Amniotic stem cell (primary cell): ENCODE data around the gene DHRS9.

Source experiments
- DNase-seq: peaks from one replicate; lab custom pipeline; 2025; lab: John Stamatoyannopoulos, UW

Gene DHRS9

GRCh38 chr2:169065864-169066517, 3.4 kb upstream of the DHRS9 start:
- no peak for DNase-seq

DNA sequence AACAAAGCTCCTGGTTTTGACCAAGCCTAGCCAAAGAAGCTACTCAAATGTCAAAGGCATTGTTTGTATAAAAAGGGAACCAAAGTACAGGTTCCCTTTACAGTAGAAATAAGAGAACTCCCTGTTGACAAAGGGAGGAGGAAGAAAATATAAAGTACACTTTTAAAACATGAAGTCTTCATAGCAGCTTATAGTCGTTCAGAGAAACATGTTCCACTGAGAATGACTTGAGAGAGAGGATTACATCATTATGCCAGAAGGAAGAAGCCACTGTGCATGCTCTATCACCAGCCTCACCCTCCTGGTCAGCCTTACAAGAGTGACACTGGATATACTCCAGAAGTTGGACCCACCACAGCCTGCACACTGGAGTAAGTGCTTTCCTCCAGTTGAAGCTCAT, 2.5 kb upstream of the DHRS9 start:
- no peak for DNase-seq

DNA sequence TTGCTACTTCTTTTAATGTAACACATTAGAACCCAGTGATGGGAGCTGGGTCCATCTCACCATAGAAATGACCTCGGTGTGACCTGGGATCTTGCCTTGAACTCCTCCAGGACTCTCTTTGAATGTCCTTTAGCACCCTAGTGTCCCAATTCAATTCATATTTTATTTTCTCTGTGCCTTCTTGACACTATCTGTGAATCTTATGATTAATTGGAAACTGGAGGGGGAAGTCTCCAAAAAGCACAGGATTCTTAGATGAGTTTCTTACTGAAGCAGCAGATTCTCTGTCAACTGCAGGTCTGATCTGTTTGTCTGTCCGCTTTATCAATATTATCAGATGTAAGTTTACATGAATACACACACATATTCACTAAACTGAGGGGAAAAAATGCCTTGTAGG, 470 bp downstream of the DHRS9 start:
- DNase-seq: no peak

- no peak for DNase-seq
These were observed 2.1 kb downstream of the DHRS9 start for GRCh38 chr2:169071455-169071854.

GRCh38 chr2:169072163-169072925, 3.0 kb downstream of the DHRS9 start:
- DNase-seq: no peak

- no peak for DNase-seq
These were observed 4.0 kb downstream of the DHRS9 start for GRCh38 chr2:169073211-169073962.

DNA sequence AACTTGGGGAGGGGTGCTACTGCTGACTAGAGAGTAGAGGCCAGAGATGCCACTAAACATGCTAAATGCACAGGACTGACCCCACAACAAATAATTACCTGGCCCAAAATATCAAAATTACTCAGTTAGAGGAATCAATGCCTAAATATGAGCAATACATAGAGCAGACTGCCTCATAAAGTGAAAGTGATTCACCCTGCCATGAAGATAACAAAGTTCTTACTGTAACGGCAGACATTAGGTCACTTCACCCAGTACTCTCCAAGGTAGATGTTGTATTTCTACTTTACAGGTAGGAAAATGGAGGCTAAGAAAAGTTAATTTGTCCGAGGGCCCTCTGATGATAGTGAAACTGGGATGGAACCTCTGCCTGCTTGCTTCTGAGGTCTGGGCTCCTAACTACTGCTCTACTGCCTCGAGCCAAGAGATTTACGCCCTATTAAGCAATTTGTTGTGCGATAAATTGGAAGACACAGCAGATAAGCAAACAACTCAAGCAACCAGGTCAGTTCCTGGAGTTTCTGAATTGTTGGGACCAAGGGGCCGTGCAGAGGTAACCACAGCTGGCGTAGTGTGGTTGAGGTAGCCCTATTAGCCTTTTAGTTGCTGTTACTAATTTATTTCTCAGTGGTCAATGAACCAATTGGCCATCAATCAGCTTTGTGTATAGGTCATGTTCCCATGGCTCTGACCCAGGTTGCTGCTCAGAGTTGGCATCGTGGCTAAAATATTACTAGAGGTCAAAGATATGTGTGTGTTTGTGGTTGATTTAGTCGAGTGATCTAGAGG, 4.8 kb downstream of the DHRS9 start:
- no peak for DNase-seq

DNA sequence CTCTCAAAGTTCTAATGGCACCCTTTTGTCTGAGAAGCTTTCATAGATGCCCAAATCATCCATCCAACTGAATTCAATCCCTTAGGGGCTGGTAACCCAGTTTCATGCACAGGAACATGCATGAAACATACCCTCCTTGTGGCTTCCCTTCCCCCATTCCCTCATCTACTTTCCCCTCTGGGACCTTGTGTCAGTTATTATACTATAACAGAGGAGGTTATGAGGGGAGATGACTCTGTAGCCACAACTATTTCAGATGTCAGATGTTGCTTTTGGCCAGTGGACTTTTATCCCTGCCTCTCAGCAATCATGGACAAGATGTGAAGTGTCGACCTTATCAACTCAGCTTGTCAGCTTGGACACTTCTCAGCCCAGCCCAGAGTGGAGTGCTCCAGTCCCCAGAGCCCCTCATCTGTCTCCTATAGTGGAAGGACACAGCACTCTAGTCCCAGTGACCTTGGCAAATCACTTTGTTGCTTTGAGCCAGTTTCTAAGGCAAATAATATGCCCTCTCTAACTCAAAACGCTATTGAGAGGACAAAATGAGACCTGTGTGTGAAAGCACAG, 8.4 kb downstream of the DHRS9 start:
- DNase-seq: no peak

DNA sequence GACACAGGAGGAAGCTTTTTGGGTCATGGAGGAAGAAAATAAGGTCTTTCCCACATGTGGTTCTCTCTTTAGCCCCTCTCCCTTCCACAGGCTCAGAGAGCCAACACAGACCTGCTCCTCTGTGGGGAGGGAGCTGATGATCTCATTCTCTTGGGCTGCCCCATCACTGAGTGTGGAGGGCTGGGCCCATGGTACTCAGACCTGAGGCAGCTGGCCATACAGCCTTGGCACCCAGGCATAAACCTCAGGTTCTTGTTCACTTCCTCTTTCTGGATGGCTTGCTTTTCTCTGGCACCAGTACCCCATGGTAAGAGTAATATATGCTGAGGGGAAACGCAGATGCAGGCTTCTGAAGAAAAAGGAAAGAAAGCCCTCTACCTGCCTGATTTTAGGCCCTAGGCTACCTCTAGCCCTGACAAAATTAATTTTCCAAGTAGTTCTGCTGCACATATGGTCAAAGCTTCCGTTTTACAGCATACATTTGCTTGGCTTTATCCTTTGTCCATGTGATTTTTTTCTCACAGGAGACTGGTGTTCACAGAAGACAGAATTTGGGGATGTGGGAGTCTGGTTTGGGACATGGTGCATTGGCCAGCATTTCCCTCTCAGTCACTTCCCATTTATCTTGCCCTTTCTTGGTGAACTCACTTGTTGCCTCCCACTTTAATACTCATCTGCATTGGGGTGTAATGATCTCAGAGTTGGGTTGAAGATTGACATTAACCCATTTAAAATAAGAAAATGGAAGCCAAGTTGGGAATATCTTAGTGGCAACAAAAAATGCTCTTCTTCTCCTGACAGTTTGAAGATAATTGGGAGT, 11.1 kb downstream of the DHRS9 start:
- no peak for DNase-seq

DNA sequence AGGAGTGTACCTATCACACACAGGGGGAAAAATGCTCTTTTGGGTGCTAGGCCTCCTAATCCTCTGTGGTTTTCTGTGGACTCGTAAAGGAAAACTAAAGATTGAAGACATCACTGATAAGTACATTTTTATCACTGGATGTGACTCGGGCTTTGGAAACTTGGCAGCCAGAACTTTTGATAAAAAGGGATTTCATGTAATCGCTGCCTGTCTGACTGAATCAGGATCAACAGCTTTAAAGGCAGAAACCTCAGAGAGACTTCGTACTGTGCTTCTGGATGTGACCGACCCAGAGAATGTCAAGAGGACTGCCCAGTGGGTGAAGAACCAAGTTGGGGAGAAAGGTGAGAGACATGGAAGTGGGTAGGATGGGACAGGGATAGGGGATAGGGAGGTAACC, 12.2 kb downstream of the DHRS9 start:
- no peak for DNase-seq

GRCh38 chr2:169082995-169083394, 13.6 kb downstream of the DHRS9 start:
- no peak for DNase-seq

GRCh38 chr2:169086893-169087467, 17.6 kb downstream of the DHRS9 start:
- no peak for DNase-seq

DNA sequence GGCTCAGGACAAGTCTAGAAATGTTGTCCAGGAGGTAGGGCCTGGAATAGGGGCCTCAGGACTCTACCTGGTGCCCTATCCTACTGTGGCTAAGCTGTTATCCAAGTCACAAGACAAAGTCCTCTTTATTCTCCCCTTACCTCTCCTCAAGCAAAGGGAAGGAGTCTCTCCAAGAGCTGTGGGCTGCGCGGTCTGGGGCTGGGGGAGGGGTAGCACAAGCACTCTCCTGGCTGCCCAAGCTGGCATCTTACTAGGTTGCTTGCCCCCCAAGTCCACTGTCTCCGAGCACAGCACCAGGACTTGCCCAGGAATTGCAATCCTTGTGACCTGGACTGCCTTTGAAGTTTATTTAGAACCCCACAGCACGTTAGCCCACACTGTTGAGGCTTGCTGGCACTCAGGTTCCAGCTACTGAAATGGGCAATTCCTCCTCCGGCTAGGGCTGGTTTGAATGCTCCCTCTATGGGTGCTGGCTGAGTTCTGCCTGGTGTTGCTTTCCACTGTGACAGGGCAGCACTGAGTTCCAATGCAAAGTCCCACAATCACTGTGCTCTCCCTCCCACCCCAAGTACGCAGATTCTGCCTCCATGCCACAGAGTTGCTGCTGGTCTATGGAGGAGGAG, 18.5 kb downstream of the DHRS9 start:
- no peak for DNase-seq

DNA sequence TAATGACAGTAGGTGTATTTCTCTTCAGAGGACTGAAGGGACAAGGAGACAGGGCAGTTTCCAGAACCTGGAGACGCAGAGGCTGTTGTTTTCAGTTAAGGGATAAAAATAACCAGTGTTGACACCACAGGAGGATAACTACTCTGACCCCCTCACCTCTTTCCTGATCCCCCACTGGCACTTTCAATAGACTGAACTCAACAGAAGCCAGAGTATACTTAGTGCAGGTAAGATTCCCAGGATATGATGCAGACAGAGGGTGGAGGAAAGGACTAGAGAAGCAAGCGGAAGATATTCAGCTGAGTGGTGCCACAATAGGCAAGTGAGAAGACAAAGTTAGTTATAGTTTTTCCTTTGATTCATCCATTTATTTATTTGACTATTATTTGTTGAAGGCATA, 19.8 kb downstream of the DHRS9 start:
- DNase-seq: no peak

DNA sequence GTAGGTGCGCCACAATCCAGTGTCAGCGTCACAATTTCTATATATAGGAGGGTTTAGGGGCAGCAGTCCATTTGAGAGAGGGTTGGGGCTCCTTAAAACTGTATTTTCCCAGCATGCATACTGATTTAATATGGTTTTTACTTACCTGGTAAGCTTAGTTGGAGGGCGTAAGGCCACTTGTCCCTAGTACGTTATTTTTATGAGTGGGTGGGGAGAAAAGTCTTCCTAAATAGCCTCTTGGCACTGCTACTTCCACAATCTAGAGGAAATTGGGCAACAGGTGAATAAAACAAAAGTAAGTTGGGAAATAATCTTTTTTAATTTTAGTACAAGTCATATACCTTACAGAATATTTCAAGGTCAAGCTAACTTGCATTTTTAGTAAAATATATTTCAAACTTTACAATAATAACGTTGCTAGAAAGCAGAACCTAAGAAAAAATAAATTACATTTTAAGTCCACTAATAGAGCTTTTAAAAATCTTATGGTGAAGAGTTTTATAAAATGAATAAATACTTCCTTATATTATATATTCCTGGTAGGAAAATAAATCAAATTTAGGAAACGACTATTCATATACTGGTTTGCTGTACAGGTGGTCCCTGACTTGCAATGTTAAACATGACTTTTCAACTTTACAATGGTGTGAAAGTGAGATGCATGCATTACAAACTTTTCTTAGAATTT, 20.9 kb downstream of the DHRS9 start:
- DNase-seq: no peak

DNA sequence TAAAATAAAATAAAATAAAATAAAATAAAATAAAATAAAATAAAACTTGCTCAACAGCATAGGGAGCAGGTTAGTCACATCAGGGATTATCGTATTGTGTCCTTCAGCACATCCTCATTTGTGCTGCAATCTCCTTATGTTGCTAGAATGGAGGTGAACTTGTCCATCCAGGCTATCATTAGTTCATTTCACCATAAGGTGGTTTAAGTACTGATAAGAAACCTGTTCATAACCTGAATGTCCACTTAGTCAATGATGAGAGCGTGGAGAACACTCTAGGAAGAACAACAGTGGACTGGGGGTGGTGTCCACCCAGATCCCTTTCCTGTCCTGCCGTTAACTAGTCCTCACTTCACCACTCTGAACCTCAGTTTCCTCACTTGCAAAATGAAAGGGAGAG, 21.9 kb downstream of the DHRS9 start:
- no peak for DNase-seq

- no peak for DNase-seq
These were observed 22.6 kb downstream of the DHRS9 start for GRCh38 chr2:169091761-169092519.

- DNase-seq: no peak
These were observed 24.2 kb downstream of the DHRS9 start for GRCh38 chr2:169093535-169093934.

DNA sequence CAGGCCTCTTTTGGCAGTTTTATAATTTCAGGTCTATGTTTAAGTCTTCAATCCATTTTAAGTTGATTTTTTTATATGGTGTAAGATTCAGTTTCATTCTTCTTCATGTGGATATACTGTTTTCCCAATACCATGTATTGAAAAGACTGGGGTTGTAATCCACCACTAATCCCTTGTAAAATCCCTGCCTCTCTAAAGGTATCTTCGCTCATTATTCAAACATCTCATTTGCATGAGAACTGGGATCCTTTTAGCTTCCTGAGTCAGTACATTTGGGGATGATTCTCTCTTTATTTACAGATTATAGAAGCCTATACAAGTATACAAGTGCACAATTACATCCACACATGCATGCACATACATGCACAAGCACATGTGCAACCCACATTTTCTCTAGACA, 25.3 kb downstream of the DHRS9 start:
- DNase-seq: no peak
